GM19328 (cell line): ENCODE data around the gene ABHD2.

ENCODE experiments used
- ATAC-seq: cut with Tn5 transposase; IDR thresholded peaks from one replicate; pipeline ENCODE4 v1.9.1; 2021; ENCODE audit warnings: mild to moderate bottlenecking, moderate library complexity; ENCODE audit not compliant: unreplicated experiment

Gene ABHD2

GRCh38 chr15:89161666-89162065 is 73.4 kb downstream of the ABHD2 start:
- no peak for ATAC-seq

GRCh38 chr15:89163271-89164055 is 75.2 kb downstream of the ABHD2 start:
- ATAC-seq = no peak

DNA sequence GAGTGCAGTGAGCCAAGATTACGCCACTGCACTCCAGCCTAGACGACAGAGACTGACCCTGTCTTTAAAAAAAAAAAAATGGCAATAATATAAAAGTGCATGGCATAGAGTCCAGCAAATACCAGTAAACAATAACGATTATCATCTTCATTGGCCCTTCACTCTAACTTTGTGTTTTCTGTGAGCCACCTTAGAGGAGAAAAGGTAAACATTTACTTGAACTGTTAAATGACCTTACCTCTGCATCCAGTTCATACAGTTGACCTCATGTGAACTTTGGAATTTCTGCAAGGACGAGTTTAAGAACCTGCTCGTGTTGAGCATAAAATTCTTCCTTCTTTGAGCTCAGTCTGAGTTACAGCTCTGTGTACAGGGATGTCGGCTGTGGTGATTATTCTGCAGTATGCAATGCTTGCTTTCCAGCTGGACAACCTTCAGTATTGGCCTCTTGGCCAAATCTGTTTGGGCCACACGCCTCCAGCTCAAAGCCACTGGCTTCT is 76.5 kb downstream of the ABHD2 start:
- ATAC-seq = no peak

GRCh38 chr15:89165677-89166076 is 77.4 kb downstream of the ABHD2 start:
- no peak for ATAC-seq

DNA sequence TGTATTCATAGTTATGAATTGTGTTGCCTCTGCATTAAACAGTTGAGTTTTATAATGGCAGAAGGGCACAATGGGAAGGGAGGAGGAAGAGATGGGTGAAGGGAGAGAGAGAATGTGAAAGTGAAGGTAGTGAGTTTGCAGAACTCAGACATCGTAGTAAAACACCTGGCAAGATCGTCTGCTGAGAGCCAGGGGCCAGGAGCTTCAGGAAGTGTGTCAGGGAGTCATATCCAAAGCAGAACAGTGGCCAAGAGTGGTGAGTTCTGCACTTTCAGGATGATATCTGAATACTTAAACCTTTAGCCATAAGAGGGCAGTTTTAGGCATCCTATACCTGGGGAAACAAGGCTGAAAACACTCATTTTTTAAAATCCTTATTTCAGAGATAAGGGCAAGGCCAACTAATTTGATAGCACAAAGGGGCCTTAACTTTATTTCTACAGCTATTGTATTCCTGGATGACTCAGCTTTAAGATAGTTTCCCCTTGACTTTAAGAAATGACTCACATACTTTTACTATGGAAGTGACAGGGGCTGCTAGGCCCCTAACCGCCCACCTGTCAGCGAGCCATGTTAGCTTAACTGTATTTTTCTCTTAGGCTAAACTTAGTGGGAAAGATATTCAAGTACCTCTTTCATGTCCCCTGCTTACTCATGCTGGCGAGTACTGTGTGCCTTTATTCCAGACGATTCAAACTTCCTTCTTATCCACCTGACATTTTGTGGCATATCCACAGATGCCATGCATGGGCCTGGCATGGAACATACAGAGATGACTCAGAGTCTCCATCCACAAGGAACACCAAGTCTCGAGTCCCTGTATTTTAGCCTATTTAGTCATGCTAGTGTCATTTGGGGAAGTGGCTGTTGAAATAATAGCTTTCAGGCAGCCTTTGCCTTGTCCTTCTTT is 79.3 kb downstream of the ABHD2 start:
- peak; percentile 60 for ATAC-seq

GRCh38 chr15:89168316-89168833 is 80.1 kb downstream of the ABHD2 start:
- no peak for ATAC-seq

DNA sequence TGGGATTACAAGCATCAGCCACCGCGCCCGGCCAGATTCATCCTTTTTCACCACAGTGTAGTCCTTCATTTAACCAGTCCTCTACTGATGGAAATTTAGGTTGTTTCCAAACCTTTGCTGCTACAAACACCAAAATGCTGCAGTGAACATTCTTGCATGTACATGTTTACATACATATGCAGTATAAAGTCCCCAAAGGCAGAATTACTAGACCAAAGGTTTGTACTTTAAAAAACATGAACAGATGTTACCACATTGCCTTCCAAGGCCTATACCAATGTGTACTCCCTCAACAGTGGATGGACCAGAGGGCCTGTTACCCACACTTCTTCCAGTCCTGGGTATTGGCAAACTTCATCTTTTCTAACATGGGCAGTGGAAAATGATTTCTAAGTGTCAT is 82.1 kb downstream of the ABHD2 start:
- no peak for ATAC-seq

- no peak for ATAC-seq
Measured at GRCh38 chr15:89171136-89172072, 83.1 kb downstream of the ABHD2 start.

GRCh38 chr15:89172921-89173320 is 84.7 kb downstream of the ABHD2 start:
- no peak for ATAC-seq

- ATAC-seq = no peak
Measured at GRCh38 chr15:89174476-89174875, 86.2 kb downstream of the ABHD2 start.

- no peak for ATAC-seq
Measured at GRCh38 chr15:89175617-89176191, 87.4 kb downstream of the ABHD2 start.

GRCh38 chr15:89177116-89177515 is 88.9 kb downstream of the ABHD2 start:
- ATAC-seq = no peak

GRCh38 chr15:89177633-89178306 is 89.5 kb downstream of the ABHD2 start:
- no peak for ATAC-seq

DNA sequence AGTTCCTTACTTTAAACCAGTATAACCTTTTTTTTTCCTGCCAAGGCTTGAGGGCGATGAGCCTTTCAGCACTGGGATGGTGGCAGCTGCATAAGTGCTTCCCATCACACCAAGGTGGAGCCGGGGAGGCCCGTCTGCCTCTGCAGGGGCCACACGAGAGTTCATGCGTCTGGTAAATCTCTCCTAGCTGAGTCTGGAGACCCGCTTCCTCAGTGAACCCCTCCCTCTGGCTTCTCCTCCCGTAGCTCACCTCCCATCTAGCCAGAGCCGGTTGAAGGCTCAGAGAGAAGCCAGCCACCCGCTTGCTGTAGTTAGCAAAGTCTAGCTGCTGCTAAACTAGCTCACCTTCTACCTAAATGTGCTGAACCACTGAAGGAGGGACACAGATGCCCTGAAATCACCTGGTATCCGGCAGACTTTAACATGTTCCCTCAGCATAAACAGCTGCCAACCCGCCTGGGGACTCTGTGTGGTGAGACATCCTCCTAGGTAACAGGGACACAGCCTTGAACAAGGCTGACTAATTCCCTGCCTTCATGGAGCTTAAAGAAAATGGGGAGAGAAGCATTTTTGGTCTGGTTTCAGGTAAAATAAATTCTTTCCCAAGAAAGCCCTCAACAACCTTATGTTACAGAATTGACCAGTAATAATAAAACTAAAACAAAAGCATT is 90.2 kb downstream of the ABHD2 start:
- ATAC-seq = no peak

- ATAC-seq = no peak
Measured at GRCh38 chr15:89179966-89180875, 92.0 kb downstream of the ABHD2 start.

DNA sequence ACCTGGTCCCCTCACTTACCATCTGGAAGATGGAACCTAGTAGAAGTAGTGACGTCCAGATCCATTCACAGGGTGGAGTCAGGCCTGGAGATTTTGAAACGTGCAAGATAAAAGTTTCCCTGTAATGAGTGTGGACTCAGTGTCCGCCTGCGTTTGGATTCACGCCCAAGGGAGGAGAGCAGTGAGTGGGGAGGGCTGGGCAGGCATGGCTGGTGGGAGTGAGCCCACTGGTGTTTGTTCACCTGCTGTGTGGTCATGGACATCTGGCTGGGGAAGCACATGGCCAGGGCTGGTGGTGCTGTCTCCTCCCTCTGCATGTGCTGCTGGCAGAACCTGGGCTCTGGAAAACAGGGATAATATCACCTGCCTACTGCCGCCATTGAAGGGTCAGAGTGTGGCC is 96.1 kb downstream of the ABHD2 start:
- ATAC-seq = no peak

GRCh38 chr15:89184886-89185526 is 96.8 kb downstream of the ABHD2 start:
- no peak for ATAC-seq
